SH-SY5Y (cell line): ENCODE data around the gene APEH.

ENCODE experiments used
- GATA2 ChIP-seq: IDR thresholded peaks from 2 replicates; pipeline ENCODE4 v1.6.1; 2011; ENCODE audit warnings: mild to moderate bottlenecking, low read depth, low read length
- GATA3 ChIP-seq: IDR thresholded peaks from 2 replicates; pipeline ENCODE4 v1.6.1; 2011; ENCODE audit warnings: low read depth, mild to moderate bottlenecking, low read length, moderate library complexity

DNA sequence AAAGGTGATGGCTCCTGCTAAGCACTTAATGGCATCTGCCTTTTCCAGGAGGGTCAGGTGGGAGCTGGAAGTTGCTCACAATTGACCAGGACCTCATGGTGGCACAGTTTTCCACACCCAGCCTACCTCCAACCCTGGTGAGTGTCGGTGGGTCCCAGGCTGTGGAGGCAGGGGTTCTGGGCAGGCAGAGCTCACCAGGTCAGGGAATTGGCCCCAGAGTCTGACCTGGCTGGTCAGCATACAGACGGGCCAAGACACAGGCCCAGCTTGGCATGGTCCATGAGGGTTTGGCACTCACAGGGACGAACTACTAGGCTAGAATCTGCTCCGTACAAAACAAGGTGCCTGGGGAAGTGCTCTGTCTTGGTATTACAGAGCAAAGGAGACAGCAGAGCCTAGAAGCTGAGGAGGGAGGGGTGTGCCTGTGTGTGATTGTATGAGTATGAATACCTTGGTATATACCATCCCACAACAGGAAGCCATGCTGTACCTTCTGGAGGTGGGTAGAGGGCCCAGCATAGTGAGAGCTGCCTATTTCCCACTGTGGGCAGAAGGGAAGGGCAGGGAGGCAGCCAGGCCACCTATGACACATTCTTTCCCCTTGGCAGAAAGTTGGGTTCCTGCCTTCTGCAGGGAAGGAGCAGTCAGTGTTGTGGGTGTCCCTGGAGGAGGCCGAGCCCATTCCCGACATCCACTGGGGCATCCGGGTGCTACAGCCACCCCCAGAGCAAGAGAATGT, 6.5 kb downstream of the APEH start:
- TF ChIP-seq GATA3 (no peak), GATA2 (no peak)
